H4 (cell line): ENCODE data around the gene MRRF. TPM values are rescaled to one million over a fixed set of nuclear protein-coding genes. Genes with fewer than 3 reads are reported as not detected.
A peak's percentile ranks its signal among the peaks of the same experiment; 100 is the strongest.

ENCODE experiments used
- DNase-seq: peaks from one replicate; pipeline ENCODE4 v3.0.0-alpha.2; 2015; ENCODE audit warnings: low spot score
- total RNA-seq: library from RNA; depleted of rRNA; stranded (reverse); fragments of >200 nt; shearing (Covaris generic); gene quantifications from 2 replicates; pipeline ENCODE4 v1.2.3, GENCODE V29; 2014

Gene MRRF
- total RNA-seq, 1 experiment from 2014 or later: 77.7 TPM

- DNase-seq: peak; percentile 31
These were observed 35.9 kb upstream of the MRRF start, which contains the start of gene LHX6 for GRCh38 chr9:122228568-122229484. Gene LHX6, minus strand, starts transcription at chr9:122228957. Its CDS starts 217 bp downstream, at chr9:122228740.

GRCh38 chr9:122229485-122229837 is 35.2 kb upstream of the MRRF start:
- DNase-seq: no peak

GRCh38 chr9:122232796-122233306 is 31.8 kb upstream of the MRRF start:
- no peak for DNase-seq

- DNase-seq: no peak
These were observed 30.5 kb upstream of the MRRF start for GRCh38 chr9:122234022-122234748.

GRCh38 chr9:122236681-122237080 is 28.0 kb upstream of the MRRF start:
- no peak for DNase-seq

- no peak for DNase-seq
These were observed 25.0 kb upstream of the MRRF start for GRCh38 chr9:122239722-122240121.

- no peak for DNase-seq
These were observed 20.3 kb upstream of the MRRF start for GRCh38 chr9:122244349-122244748.

GRCh38 chr9:122246666-122247065 is 18.0 kb upstream of the MRRF start:
- no peak for DNase-seq

GRCh38 chr9:122248448-122248865 is 16.2 kb upstream of the MRRF start:
- no peak for DNase-seq

- no peak for DNase-seq
These were observed 13.3 kb upstream of the MRRF start for GRCh38 chr9:122251351-122251750.

GRCh38 chr9:122252796-122253195 is 11.9 kb upstream of the MRRF start:
- no peak for DNase-seq

GRCh38 chr9:122254761-122255160 is 9.9 kb upstream of the MRRF start:
- DNase-seq: no peak

- DNase-seq: no peak
These were observed 8.5 kb upstream of the MRRF start for GRCh38 chr9:122256206-122256605.

GRCh38 chr9:122258886-122259415 is 5.7 kb upstream of the MRRF start:
- no peak for DNase-seq

- DNase-seq: peak; percentile 68
These were observed 3.2 kb upstream of the MRRF start for GRCh38 chr9:122261469-122261881.

GRCh38 chr9:122262073-122262472 is 2.6 kb upstream of the MRRF start:
- no peak for DNase-seq

- DNase-seq: no peak
These were observed 858 bp upstream of the MRRF start for GRCh38 chr9:122263699-122264349.

- DNase-seq: peak; percentile 24
These were observed 650 bp downstream of the MRRF start for GRCh38 chr9:122265149-122265915.

GRCh38 chr9:122268041-122268814 is 3.5 kb downstream of the MRRF start:
- DNase-seq: no peak

- DNase-seq: no peak
These were observed 9.4 kb downstream of the MRRF start for GRCh38 chr9:122274055-122274454.
